Stimulated activated CD4-positive, alpha-beta T cell treated with anti-CD3 and anti-CD28 coated beads, TNF-alpha, amount 100 ng/mL, for 48 hours (primary cell): ENCODE measurements around the gene POLR3K.

Source experiments
- DNase-seq, 3 donors: peaks; one replicate each; pipeline ENCODE4 v3.0.0-alpha.2; 2020; ENCODE audit warnings: low read depth in 3 of 3

Gene POLR3K

GRCh38 chr16:53346-54236, at the start of gene POLR3K, which contains the start of gene SNRNP25:
TSS of gene POLR3K (minus strand) at chr16:53608. CDS start at chr16:53586, 22 bp downstream.
TSS of gene SNRNP25 (plus strand) at chr16:53828. CDS start at chr16:54017, 189 bp downstream.
- DNase-seq: peak; percentile 94 to 98 (median 96)

- DNase-seq: no peak
These were observed 48.9 kb upstream of the POLR3K start for GRCh38 chr16:102060-102855.

GRCh38 chr16:101586-101985, 48.2 kb upstream of the POLR3K start:
- DNase-seq: no peak

GRCh38 chr16:100989-101388, 47.6 kb upstream of the POLR3K start:
- no peak for DNase-seq

- DNase-seq: no peak
These were observed 44.4 kb upstream of the POLR3K start for GRCh38 chr16:97822-98221.

- peak; percentile 80 to 86 (median 81) for DNase-seq
These were observed 43.5 kb upstream of the POLR3K start for GRCh38 chr16:96935-97381.

- DNase-seq: no peak
These were observed 41.5 kb upstream of the POLR3K start for GRCh38 chr16:94918-95265.

- DNase-seq: no peak
These were observed 39.3 kb upstream of the POLR3K start for GRCh38 chr16:92431-93339.

- DNase-seq: no peak
These were observed 38.1 kb upstream of the POLR3K start for GRCh38 chr16:91484-91883.

GRCh38 chr16:89391-90302, 36.2 kb upstream of the POLR3K start:
- DNase-seq: no peak

- DNase-seq: no peak
These were observed 35.2 kb upstream of the POLR3K start for GRCh38 chr16:88613-89012.

- no peak for DNase-seq
These were observed 33.1 kb upstream of the POLR3K start for GRCh38 chr16:86483-86952.

- no peak for DNase-seq
These were observed 32.5 kb upstream of the POLR3K start for GRCh38 chr16:85865-86264.

GRCh38 chr16:85407-85782, 32.0 kb upstream of the POLR3K start:
- DNase-seq: no peak

GRCh38 chr16:84718-85406, 31.5 kb upstream of the POLR3K start:
- DNase-seq: peak; percentile 23 to 53 (median 47)

- DNase-seq: no peak
These were observed 30.6 kb upstream of the POLR3K start for GRCh38 chr16:83781-84615.

- DNase-seq: no peak
These were observed 29.7 kb upstream of the POLR3K start for GRCh38 chr16:83060-83603.

- no peak for DNase-seq
These were observed 26.0 kb upstream of the POLR3K start for GRCh38 chr16:79151-80054.
